ENCODE data around the gene SAMD14.

Gene SAMD14

DNA sequence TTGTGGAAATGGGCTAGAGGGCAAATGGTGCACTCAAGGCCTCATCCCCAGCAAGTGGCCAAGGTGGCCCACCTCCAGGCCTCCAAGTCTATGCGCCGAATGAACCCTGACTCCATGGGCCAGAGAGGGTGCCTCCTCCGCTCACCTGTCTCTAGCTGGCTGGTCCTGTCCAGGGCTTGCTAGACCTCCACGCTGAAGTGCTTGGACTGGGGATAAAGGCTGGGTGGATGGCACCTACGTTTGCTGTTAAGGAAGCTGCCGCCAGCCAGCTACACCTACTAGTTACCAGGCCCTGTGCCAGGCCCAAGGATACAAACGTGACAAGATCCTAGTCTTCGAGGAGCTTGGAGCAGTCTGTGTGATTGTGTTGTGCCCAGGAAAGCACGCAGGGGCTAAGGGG, 35.1 kb upstream of the SAMD14 start:
- no peak for DNase-seq (ENCODE audit: low read depth)

DNA sequence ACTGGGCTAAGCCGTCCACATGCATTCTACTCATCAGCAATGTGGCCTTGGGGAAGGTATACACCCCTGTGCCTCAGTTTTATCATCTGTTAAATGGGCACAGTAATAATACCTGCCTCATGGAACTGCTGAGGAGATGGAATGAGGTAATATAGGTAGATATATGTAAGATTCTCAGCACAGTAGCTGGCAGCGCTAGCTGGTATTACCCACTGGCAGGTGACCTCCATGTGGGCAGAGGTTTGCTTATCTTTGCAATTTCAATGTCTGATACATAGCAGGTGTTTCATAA, 34.7 kb upstream of the SAMD14 start:
- DNase-seq (ENCODE audit: low read depth): no peak

DNA sequence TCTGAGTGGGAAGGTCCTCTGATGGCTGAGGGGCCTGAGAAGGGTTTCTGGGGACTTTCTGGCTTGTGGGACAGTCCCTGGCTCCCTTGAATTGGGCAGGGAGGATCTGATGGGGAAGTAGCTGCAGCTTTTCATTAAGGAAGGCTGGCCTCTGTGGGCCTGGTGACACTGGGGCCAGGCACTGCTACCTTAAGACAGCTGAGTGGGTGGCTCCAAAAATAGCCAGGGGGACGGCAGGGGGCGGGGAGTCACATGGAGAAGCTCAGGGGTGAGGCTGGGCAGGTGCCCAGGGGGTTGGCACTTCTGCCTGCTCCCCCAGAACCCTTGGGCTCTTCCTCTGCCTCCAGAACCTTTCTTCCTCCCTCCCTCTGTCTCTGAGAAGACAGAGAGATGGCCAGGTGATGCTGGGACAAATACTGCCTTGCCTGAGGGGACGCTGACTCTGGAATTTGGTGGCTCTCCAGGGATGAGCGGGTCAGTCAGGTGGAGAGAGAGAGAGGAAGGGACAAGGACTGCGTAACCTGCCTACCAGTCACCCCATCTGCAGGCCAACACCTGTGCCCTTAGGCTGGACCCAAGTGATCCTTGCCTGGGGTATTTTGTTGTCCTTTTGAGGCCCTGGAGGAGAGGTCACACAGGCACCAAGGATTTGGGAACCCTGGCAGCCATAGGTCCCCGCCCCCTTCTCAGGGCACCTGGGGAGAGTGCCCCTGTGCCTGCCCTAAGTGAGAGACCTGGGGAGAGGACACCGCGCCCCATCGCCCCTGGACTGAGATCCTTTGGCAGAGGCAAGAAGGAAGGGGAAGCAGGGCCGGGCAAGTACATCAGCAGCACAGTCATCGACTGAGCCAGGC, 34.1 kb upstream of the SAMD14 start:
- DNase-seq (ENCODE audit: low read depth): no peak

DNA sequence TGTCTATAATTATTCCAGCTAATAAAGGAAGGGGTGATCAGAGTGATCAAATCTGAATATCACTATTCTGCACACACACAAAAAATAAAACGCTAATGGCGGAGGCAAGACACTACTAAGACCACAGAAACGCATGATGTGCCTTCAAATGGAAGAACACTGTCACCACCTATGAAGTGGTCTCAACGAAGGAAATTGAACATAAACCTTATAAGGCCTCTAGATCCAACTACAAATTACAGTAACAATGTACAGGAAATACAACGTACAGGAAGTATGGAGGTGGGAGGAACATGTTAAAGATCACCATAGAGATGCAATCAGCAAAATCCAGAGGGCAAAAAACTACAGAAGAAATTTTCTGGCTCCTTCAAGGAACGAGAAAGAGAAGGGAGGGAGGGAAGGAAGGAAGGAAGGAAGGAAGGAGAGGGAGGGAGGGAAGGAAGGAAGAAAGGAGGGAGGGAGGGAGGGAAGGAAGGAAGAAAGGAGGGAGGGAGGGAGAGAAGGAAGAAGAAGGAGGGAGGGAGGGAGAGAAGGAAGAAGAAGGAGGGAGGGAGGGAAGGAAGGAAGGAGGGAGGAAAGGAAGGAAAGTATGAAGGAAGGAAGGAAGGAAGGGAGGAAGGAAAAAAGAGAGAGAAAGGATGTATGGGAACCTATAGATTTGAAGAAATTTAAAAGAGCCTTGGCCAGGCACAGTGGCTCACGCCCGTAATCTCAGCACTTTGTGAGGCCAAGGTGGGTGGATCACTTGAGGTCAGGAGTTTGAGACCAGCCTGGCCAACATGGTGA, 32.7 kb upstream of the SAMD14 start:
- no peak for DNase-seq (ENCODE audit: low read depth)

DNA sequence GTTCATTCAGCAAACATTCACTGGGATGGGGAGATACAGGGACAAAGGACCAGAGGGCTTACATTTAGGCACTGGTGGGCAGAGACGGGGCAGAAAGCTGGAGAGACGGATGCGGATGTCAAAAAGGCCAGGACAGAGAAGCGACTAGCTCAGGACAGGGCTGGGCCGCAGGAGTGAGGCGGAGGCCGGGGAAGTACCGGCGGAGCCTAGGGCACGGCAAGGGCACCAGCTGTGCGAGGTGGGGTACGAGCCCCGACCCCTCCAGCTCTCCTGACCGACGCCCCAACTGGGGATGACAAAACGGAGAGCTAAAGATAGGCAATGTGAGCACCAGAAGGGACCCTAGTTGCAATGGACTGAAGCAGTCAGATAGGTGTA, 31.9 kb upstream of the SAMD14 start:
- DNase-seq (ENCODE audit: low read depth): no peak

DNA sequence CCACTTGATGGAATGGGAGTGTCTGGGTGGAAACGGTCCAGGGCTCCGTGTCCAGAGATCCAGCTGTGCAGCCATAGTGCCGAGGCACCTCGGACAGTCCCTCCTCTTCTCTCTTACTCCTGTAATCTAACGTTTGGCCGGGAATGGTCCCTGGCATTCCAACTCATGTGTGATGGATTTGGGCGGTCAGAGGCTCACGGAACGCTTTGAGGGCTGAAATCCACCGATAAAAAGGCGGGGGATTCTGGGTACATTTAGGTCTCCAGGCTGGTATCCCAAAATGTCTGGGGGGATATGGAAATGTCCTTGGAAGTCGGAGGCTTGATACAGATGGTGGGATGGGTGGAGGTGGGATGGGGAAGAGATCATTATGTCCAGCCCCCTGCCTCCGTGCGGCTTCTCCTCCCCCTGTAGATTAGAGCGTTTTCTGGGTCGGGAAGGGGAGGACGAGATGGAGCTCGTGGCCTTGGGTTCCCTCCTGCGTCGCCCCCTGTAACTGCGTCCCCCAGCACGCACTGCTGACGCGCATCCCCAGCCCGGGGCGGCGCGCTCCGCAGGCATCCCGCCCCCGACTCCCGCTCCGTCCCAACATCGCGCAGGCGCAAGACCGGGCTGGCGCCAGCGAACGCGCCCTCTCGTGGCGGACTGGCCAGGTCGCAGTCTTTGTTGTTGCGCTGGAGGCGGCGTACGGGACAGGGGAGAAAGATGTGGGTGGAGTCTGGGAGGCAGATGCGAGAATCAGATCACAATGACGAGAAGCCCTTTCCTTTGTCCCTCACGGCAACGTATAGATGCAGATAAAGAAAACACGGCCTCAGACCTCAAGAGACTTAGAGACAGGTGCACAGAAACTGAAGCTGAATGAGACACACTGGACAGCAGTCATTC, 31.3 kb upstream of the SAMD14 start:
- peak; percentile 97 for DNase-seq (ENCODE audit: low read depth)

DNA sequence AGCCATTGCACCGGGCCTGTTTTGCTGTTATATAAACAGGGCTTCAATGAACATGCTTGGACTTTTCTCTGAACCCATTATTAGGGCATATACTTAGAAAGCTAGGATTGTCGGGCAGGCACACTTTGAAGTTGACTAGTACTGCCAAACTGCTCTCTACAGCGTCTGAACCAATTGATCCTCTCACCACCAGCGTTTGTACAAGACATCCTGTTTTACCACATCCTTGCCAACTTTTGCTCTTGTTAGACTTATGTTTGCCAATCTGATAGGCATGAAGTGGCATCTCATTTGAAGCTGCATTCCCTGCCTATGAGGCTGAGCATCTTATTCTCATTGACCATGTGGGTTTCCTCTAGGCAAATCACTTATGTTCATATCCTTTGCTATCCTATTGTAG, 27.9 kb upstream of the SAMD14 start:
- no peak for DNase-seq (ENCODE audit: low read depth)

DNA sequence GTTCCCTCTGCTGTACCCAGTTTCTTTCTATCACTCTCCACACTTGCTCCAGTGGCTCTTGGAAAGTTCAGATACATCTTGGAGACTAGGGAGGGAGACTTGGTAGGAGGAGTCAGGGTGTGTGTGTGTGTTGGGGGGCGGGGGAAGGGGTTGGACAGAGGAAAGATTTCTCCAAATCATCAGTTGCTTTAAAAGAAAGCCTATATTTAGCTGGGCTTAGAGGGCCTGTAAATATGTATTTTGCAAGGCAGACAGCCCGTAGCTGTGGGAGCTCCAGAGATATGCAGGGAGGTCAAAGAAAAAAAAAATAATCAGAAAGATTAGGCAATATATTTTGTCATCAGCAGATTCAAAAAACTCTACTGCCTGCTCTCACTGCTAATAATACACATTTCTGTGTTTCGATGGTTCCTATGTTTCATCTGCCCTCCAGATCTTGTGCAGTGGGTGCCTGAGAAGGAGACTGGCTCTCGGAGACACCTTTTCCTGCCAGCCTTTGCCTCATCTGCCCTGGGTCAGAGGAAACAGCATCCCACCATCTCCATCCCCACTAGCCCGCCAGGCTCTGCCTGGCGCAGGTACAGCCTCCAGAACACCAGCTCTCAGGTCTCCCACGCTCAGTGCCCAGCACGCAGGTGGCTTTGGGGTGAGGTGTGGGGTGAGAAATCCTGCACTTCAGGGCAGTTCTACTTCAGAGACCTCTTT, 25.3 kb upstream of the SAMD14 start:
- DNase-seq (ENCODE audit: low read depth): no peak

DNA sequence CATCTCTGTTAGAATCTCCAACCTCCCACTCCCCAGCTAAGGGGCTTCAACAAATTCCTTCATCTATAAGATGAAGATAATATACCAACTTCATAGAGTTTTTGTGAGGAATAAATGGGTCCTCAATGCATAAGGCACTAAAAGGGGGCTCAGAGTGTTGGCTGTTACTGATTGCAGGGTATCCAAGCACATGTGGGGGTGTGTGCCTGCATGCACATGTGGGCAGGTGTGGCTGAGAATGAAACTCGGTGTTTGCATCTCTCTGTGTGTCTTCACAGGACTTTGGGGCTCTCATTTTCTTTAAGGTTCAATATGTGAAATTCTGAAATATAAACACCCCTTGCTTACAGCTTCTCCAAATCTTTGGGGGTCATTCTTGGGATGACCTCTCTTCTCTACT, 24.6 kb upstream of the SAMD14 start:
- DNase-seq (ENCODE audit: low read depth): no peak

DNA sequence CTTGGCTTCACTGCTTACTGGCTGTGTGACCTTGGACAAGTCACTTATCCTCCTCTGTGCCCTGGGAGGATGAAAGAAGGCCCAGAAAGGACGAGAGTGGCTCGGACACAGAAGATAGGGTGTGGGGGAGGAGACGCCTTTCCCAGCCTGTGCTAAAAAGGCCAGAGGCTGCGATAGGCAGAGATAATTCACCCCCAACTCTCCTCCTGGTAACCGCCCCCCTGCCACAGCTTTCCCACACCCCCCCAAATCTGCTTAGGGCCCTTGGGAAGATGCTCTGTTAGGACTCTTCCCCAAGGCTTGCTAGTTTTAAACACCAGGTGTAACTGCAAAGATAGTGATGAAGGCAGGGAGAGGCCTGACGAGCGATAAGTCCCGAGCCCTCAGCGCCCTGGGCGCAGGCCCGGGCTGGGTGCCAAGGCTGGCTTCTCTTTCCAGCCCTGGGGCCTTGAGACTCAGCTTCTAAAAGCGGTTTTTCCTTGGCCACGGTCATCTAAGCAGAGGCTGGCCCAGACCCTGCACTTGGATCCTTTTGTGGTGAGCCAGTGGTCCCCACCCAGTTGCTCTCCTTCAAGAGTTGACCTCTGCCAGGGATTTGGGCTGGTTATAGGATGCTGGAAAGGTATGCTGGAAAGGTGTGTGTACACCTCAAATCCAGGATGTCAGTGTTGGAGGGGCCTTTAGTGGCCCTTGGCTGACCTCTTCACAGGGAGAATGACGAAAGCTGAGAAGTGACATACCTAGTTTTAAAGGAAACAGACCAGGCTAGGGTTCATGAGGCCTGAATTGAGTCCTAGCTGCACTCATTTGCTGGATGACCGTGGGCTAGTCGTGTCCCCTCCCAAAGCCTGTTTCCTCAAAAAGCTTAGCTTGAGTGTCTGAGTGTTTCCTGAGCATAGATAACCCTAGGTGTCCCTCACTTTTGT, 24.0 kb upstream of the SAMD14 start:
- no peak for DNase-seq (ENCODE audit: low read depth)

DNA sequence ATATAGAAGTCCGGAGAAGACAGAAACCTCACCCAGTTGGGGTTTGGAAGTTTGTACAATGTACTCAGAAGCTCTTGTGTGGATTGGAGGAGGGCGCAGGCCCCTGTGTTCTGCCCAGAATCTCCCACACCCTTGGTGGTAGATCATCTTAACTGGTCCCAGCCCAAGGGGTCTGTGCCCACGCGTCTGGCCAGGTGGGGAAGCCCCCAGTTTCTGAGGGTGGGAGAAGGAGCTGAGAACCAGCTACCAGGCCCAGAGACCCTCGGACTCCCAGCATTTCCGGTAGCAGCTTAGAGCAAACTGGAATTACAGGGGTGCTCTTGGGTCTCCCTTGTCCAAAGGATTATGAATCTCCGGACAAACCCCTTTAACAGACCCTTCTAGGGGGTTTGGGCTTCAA, 22.8 kb upstream of the SAMD14 start:
- no peak for DNase-seq (ENCODE audit: low read depth)

DNA sequence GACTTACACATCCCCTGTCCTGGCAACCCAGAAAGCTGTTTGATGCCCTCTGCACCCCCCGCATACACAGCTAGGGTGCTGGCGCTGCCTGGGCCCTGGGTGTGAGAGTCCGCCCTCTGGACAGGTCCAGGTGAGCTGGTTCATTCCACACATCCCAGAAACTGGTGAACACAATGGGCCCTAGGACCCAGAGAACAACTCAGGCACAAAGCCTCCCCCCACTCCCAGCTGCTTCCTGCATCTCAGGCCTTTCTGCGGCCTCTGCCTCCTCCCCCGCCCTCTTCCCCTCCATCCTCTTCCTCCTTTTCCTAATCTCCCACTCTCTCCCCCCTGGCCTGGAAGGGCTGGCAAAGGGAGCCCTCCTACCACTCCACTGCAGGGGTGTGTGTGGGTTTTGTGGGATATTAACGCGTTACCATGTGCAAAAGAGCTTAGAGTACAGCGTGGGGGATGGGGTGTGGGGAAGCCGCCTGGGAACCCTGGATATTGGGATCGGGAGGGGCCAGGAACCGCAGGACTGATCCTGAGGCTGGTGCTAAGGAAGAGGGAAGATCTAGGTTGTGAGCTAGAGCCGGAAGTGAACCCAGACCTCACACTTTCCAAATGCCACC, 22.1 kb upstream of the SAMD14 start:
- peak; percentile 53 for DNase-seq (ENCODE audit: low read depth)

DNA sequence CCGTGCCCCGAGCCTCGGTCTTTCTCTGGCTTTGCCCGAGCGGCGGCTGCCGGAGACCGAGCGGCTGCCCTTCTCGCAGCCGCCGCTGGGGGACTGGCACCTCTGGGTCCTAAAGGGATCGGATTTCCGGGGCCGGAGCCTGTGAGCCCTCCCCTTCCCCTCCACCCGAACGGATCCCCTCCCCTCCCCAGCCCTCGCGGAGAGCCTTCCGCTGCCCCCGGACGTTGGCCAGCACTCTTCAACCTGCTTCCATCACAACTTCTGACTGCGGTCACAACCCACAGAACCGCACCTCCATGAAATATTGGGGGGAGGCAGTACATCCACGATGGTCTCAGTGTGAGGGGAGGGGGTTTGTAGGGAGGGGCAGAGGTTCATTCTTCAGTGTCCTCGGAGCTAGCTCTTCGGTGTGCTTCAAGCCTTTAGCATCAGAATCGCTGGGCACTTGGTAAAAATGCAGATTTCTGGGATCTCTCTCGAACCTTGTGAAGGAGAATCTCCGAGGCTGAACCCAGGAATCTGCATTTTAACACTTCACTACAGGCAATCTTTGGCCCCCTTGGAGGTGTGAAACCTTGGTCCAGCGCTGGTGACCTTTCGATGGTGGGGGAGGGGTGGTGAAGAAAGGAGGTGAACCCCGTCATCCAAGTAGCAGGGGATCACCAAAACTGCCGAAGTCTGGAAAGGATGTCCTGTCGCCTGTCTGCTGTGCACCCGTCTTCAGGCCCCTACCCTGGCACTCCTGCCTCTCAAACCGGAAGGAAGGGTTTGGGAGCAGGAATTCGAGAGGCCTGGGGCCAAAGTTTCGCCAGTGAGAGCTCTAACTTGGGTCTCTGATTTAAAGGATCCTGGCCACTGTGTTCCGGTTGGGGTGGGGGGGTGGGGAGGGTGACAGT, 21.3 kb upstream of the SAMD14 start:
- DNase-seq (ENCODE audit: low read depth): peak; percentile 81

DNA sequence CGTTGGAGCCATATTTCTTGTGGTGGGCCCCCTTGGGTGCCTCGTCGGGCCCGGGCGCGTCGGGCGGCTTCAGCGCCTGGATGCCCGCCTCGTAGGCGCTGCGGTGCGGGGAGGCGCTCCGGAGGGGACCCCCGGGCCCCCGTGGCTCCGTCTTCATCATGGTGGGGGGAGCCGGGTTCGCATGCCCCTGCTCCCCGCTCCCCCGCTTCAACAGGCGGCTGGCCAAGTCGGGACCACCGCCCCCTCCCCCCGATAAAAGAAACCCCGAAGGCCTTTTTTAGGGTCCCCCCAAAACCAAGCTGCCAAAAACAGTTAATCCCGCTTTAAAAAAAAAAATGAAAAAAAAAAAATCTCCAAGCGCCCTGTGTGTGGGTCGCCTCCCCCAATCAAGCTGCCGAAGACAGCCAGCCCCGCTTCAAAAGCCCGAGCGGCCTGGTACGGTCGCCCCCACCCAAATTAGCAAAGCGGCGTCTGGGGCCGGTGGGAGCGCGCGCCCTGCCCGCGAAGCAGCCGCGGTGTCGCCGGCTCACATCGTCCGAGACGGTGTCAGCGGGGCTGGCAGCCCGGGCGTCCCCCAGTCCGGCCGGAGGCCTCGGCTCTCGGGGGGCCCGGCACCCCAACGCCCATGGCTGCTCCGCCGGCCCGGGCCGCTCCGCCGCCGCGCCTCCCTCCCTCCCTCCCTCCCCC, 20.5 kb upstream of the SAMD14 start, which contains the start of gene PPP1R9B:
Gene PPP1R9B (minus strand): TSS at position 324 of the 687 bp plus-strand sequence. CDS start 164 bp downstream, at position 160.
- no peak for DNase-seq (ENCODE audit: low read depth)

DNA sequence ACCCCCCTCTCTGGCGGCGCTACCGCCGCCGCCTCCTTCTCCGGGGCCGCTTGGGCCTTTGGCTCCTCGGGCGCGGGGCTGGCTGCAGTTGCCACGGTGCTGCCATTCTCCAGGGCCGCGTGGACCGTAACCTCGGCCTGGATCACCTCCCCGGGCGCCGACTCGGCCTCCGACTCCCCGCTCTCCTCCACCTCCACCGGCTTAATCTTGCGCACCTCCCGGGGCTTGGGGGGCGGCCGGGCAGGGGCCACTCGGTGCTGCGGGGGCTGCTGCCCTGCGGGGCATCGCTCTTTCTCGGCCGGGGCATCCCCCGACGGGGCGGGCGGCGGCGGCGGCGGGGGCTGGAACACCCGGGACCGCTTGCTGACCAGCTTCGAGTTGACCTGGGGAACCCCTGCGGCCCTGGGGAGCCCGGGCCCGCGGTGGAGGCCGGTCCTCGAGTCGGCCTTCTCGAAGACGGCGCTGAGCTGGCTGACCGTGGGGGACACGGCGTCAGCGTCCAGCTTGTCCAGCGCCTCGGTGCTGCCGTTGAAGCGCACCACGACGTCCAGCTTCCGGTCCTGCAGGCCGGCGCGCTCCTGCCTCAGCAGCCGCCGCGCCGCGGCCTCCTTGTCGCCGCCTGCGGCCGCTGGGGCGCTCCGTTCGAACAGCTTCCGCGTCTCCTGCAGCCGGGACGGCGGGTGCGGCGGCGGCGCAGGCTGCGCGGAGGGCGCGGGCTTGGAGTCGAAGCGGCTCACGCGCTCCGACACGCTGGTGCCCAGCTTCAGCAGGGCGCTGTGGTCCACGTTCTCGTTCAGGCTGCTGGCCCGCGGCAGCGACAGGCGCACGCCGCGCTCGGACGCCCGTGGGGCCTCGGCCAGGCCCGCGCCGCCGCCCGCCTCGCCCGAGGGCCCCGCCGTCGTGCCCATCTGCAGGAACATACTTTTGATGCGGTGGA, 19.7 kb upstream of the SAMD14 start:
- DNase-seq (ENCODE audit: low read depth): no peak

DNA sequence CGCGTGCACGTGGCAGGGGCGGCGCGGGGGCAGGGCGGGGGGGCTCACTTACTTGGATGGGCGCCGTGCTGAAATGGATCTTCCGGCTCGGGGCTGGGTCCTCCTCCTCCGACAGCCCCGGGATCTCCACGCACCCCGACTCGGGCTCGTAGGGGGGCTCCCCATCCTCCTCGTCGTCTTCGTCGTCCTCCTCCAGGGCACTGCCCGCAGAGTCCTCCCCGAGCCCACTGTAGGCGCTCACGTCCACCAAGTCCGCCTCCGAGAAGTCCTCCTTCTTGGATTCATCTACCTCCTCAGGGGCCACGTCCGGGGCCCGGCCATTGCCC, 19.1 kb upstream of the SAMD14 start:
- DNase-seq (ENCODE audit: low read depth): no peak

DNA sequence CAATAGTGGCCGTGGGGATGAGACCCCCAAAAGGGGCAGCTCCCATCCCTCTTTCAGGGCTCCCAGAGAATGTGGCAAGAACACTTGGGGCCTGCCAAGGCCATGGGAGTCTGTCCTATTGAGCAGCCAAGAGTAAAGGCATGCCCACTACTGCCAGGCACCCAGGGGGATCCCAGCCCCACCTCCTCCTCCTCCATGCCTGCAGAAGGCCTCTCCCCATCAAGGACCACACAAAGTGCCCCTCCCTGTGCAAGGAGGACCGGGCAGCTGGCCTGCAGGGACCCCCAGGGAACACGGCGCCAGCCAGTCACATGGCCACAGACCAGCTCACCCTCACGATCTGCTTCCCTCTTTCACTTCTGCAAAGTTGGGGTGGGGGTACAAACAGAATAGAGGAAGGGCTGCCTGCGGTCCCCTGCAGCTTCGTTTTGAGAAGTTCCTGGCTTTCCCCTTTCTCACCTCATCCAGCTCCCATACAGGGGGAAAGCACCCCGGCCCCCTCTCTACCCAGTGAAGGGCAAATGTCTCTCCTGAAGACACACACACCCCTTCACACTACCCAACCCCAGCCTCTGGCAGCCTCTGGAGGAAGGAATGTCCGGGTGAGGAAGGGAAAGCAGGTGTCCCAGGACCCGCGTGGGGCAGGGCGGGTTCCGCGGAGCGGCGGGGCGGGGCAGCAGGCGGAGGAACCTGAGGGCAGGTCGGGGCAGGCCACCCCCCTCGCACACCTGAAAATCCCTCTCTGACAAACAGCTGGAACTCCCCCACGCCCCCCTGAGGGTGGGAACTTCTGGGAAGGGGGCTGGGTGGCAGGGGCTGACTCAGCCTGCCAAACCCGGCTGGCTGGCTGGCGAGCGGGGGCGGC, 18.5 kb upstream of the SAMD14 start:
- peak; percentile 69 for DNase-seq (ENCODE audit: low read depth)
